Measurements from ENCODE around the gene DAW1. TPM values are rescaled to one million over a fixed set of nuclear protein-coding genes. Genes with fewer than 3 reads are reported as not detected.

Gene DAW1
- total RNA-seq, 1 experiment from 2014 or later, result 0.37 TPM

- Histone ChIP-seq H3K27me3 (ENCODE audit: insufficient read depth, low read length) (no peaks in the 10 kb centered on the region; the same call in 1 of the 2 replicates), H3K4me1 (ENCODE audit: insufficient read depth, low read length) (no peaks in the 10 kb centered on the region), H2BK5ac (ENCODE audit: insufficient read length, low read length) (no peak overlapping the region), H3K14ac (ENCODE audit: insufficient read depth, low read length) (no peak overlapping the region), H2BK120ac (ENCODE audit: low read depth, low read length, poor library complexity, severe bottlenecking) (no peak overlapping the region), H3K27ac (ENCODE audit: insufficient read length, low read depth, low read length) (no peak overlapping the region), H3K23ac (ENCODE audit: insufficient read length, low read depth, low read length) (no peak overlapping the region), H3K56ac (ENCODE audit: insufficient read length, low read depth, low read length) (no peak overlapping the region), H3K9ac (ENCODE audit: extremely low read depth, insufficient read length, low read length) (no peak overlapping the region), H3K18ac (ENCODE audit: insufficient read length, low read depth, low read length) (no peak overlapping the region), H3K9me3 (ENCODE audit: control insufficient read depth, low read depth, low read length) (no peaks in the 10 kb centered on the region), H3K4me2 (ENCODE audit: insufficient read depth, insufficient read length, low read length) (no peak overlapping the region), H2BK15ac (ENCODE audit: low read depth, low read length) (no peak overlapping the region), H4K20me1 (ENCODE audit: control insufficient read depth, insufficient read depth, insufficient read length) (no peaks in the 10 kb centered on the region), H3K23me2 (ENCODE audit: insufficient read length, low read depth, low read length, poor library complexity, severe bottlenecking) (no peaks in the 10 kb centered on the region), H4K91ac (ENCODE audit: insufficient read length, low read depth, low read length) (no peak overlapping the region), H2BK12ac (ENCODE audit: insufficient read length, low read depth, low read length) (no peak overlapping the region), H3K4ac (ENCODE audit: low read depth, low read length) (no peak overlapping the region), H2AK5ac (ENCODE audit: insufficient read length, low read length) (no peak overlapping the region), H2AFZ (ENCODE audit: low read length) (no peak overlapping the region), H3K79me1 (ENCODE audit: insufficient read depth, low read depth, low read length, poor library complexity, severe bottlenecking) (no peaks in the 10 kb centered on the region), H4K8ac (replicated peaks; ENCODE audit: insufficient read length, low read depth, low read length) (no peak overlapping the region), H3K79me2 (ENCODE audit: insufficient read depth, low read length) (no peaks in the 10 kb centered on the region), H2BK20ac (ENCODE audit: low read depth, low read length, poor library complexity, severe bottlenecking) (no peak overlapping the region), H3T11ph (ENCODE audit: low read length) (no peak overlapping the region), H4K5ac (ENCODE audit: insufficient read length, low read depth, low read length) (no peak overlapping the region)
- Mint-ChIP-seq H3K36me3 (ENCODE audit: insufficient read depth in 1 of 3, low read depth in 3 of 3) (no peaks in the 10 kb centered on the region), H3K4me1 (peaks cover 7 to 13% of the 10 kb centered on the region in 2 experiments), H3K4me3 (no peak overlapping the region), H3K9me3 (no peaks in the 10 kb centered on the region), H3K27me3 (ENCODE audit: low read depth) (peaks cover 12% of the 10 kb centered on the region), H3K27ac (no peak overlapping the region)
- no peak for DNase-seq
- WGBS (ENCODE audit: extremely low coverage, insufficient read length, low lambda C conversion rate), result no CpG with 5 or more reads among the region's 2 CpGs
- no peak for TF ChIP-seq CTCF (conservative IDR thresholded peaks at IDR 0.05)
These were observed 14.7 kb upstream of the DAW1 start for GRCh38 chr2:227856697-227857096.

Data from H9 (cell line).